ENCODE data around the gene SERPINB2. TPM values are rescaled to one million over a fixed set of nuclear protein-coding genes. Genes with fewer than 3 reads are reported as not detected.

The SERPINB2 gene
- total and polyA plus RNA-seq, 7 experiments from 2014 or later, result 3.6 to 8.5 (median 4.9) TPM; not detected in 3

- ChIA-PET POLR2A (no interaction called here), CTCF (no interaction called here)
- intact Hi-C loops (cut with micrococcal nuclease), result no loop called here
- Mint-ChIP-seq H3K4me3 (no peak within 1 kb of the TSS), H3K36me3 (no peaks in the 10 kb centered on the region), H3K27ac (no peak within 1 kb of the TSS), H3K4me1 (peaks cover 0 to 2% (median 0%) of the 10 kb centered on the region in 7 donors), H3K27me3 (peaks cover 11 to 35% (median 23%) of the 10 kb centered on the region in 5 donors), H3K9me3 (peaks cover 0 to 4% (median 0%) of the 10 kb centered on the region in 11 donors)
- H3K9me3 ChIP-seq (ENCODE audit: control insufficient read depth in 2 of 3, low read length in 3 of 3), result no peaks in the 10 kb centered on the region
- H3K4me3 ChIP-seq (ENCODE audit: low read length), result no peak within 1 kb of the TSS
- H3K27me3 ChIP-seq (ENCODE audit: control insufficient read depth in 2 of 2, insufficient read depth in 2 of 2, low read length in 2 of 2), result no peaks in the 10 kb centered on the region
- DNase-seq, result no peak
- no peaks in the 10 kb centered on the region for H3K36me3 ChIP-seq (ENCODE audit: control insufficient read depth in 2 of 3, insufficient read depth in 3 of 3, low read length in 3 of 3)
- H3K4me1 ChIP-seq (ENCODE audit: control insufficient read depth in 2 of 2, insufficient read depth in 2 of 2, low read length in 2 of 2), result no peaks in the 10 kb centered on the region
- no peak for ATAC-seq
- no peak within 1 kb of the TSS for H3K27ac ChIP-seq (ENCODE audit: low read depth, low read length)
These were observed 20.2 kb downstream of the SERPINB2 start, which contains the start of gene SERPINB10 for GRCh38 chr18:63907664-63908063. Gene SERPINB10, plus strand, starts transcription at chr18:63907958. Its CDS starts 7,553 bp downstream, at chr18:63915511.

GRCh38 chr18:63908858-63909257 is 21.4 kb downstream of the SERPINB2 start:
- H3K4me3 ChIP-seq (ENCODE audit: low read length), result no peak overlapping the region
- no peak for ATAC-seq
- no peaks in the 10 kb centered on the region for H3K27me3 ChIP-seq (ENCODE audit: control insufficient read depth in 2 of 2, insufficient read depth in 2 of 2, low read length in 2 of 2)
- Mint-ChIP-seq H3K9me3 (peaks cover 0 to 4% (median 0%) of the 10 kb centered on the region in 11 donors), H3K4me3 (no peak overlapping the region), H3K27me3 (peaks cover 17 to 40% (median 34%) of the 10 kb centered on the region in 5 donors), H3K4me1 (peaks cover 0 to 2% (median 0%) of the 10 kb centered on the region in 7 donors), H3K36me3 (no peaks in the 10 kb centered on the region), H3K27ac (no peak overlapping the region)
- POLR2A ChIA-PET, result no interaction called here
- H3K4me1 ChIP-seq (ENCODE audit: control insufficient read depth in 2 of 2, insufficient read depth in 2 of 2, low read length in 2 of 2), result no peaks in the 10 kb centered on the region
- CTCF ChIA-PET, result no interaction called here
- no peak overlapping the region for H3K27ac ChIP-seq (ENCODE audit: low read depth, low read length)
- no peak for DNase-seq
- no peaks in the 10 kb centered on the region for H3K36me3 ChIP-seq (ENCODE audit: control insufficient read depth in 2 of 3, insufficient read depth in 3 of 3, low read length in 3 of 3)
- intact Hi-C loops (cut with micrococcal nuclease), result no loop called here
- no peaks in the 10 kb centered on the region for H3K9me3 ChIP-seq (ENCODE audit: control insufficient read depth in 2 of 3, low read length in 3 of 3)

DNA sequence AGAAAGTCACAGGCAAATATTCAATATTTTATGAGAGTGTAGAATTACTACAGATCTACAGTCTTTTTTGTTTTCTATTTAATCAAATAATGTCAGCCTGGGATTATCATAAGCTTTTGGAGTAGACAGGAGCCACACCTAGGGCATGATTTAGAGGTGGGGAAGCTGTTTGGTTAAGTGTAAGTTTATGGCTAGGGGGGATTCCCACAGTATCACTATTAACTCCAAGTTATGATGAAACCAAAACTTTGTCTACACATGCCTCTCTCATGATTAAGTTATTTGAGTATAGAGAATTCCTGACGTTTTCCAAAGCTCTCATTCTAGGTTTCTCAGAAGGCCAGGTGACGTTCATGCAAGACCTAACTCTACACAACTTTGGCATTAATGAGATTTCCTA is 22.4 kb downstream of the SERPINB2 start:
- POLR2A ChIA-PET, result no interaction called here
- Mint-ChIP-seq H3K27ac (no peak overlapping the region), H3K36me3 (no peaks in the 10 kb centered on the region), H3K4me1 (peaks cover 0 to 2% (median 0%) of the 10 kb centered on the region in 7 donors), H3K4me3 (no peak overlapping the region), H3K9me3 (peaks cover 0 to 4% (median 0%) of the 10 kb centered on the region in 11 donors), H3K27me3 (peaks cover 13 to 46% (median 33%) of the 10 kb centered on the region in 5 donors)
- no peaks in the 10 kb centered on the region for H3K36me3 ChIP-seq (ENCODE audit: control insufficient read depth in 2 of 3, insufficient read depth in 3 of 3, low read length in 3 of 3)
- no peaks in the 10 kb centered on the region for H3K9me3 ChIP-seq (ENCODE audit: control insufficient read depth in 2 of 3, low read length in 3 of 3)
- H3K27ac ChIP-seq (ENCODE audit: low read depth, low read length), result no peak overlapping the region
- H3K4me1 ChIP-seq (ENCODE audit: control insufficient read depth in 2 of 2, insufficient read depth in 2 of 2, low read length in 2 of 2), result no peaks in the 10 kb centered on the region
- H3K4me3 ChIP-seq (ENCODE audit: low read length), result no peak overlapping the region
- DNase-seq (no peak), ATAC-seq (no peak)
- peaks cover 0 to 4% of the 10 kb centered on the region in 2 donors for H3K27me3 ChIP-seq (ENCODE audit: control insufficient read depth in 2 of 2, insufficient read depth in 2 of 2, low read length in 2 of 2)
- intact Hi-C loops (cut with micrococcal nuclease), result no loop called here
- CTCF ChIA-PET, result no interaction called here

GRCh38 chr18:63917817-63918216 is 30.3 kb downstream of the SERPINB2 start:
- no peak overlapping the region for H3K4me3 ChIP-seq (ENCODE audit: low read length)
- Mint-ChIP-seq H3K27ac (no peak overlapping the region), H3K4me1 (no peaks in the 10 kb centered on the region), H3K4me3 (no peak overlapping the region), H3K9me3 (no peaks in the 10 kb centered on the region), H3K36me3 (no peaks in the 10 kb centered on the region), H3K27me3 (peaks cover 17 to 53% (median 39%) of the 10 kb centered on the region in 5 donors)
- no peaks in the 10 kb centered on the region for H3K4me1 ChIP-seq (ENCODE audit: control insufficient read depth in 2 of 2, insufficient read depth in 2 of 2, low read length in 2 of 2)
- POLR2A ChIA-PET, result no interaction called here
- H3K27me3 ChIP-seq (ENCODE audit: control insufficient read depth in 2 of 2, insufficient read depth in 2 of 2, low read length in 2 of 2), result peaks cover 0 to 4% of the 10 kb centered on the region in 2 donors
- DNase-seq (no peak), ATAC-seq (no peak)
- H3K36me3 ChIP-seq (ENCODE audit: control insufficient read depth in 2 of 3, insufficient read depth in 3 of 3, low read length in 3 of 3), result no peaks in the 10 kb centered on the region
- CTCF ChIA-PET, result no interaction called here
- no peaks in the 10 kb centered on the region for H3K9me3 ChIP-seq (ENCODE audit: control insufficient read depth in 2 of 3, low read length in 3 of 3)
- intact Hi-C loops (cut with micrococcal nuclease), result no loop called here
- no peak overlapping the region for H3K27ac ChIP-seq (ENCODE audit: low read depth, low read length)

GRCh38 chr18:63922049-63922448 is 34.5 kb downstream of the SERPINB2 start:
- Histone ChIP-seq H3K4me1 (ENCODE audit: control insufficient read depth in 2 of 2, insufficient read depth in 2 of 2, low read length in 2 of 2) (no peaks in the 10 kb centered on the region), H3K36me3 (ENCODE audit: control insufficient read depth in 2 of 3, insufficient read depth in 3 of 3, low read length in 3 of 3) (no peaks in the 10 kb centered on the region), H3K4me3 (ENCODE audit: low read length) (no peak overlapping the region), H3K27ac (ENCODE audit: low read depth, low read length) (no peak overlapping the region), H3K27me3 (ENCODE audit: control insufficient read depth in 2 of 2, insufficient read depth in 2 of 2, low read length in 2 of 2) (no peaks in the 10 kb centered on the region), H3K9me3 (ENCODE audit: control insufficient read depth in 2 of 3, low read length in 3 of 3) (no peaks in the 10 kb centered on the region)
- H3K4me3 Mint-ChIP-seq, result no peak overlapping the region
- H3K27ac Mint-ChIP-seq, result no peak overlapping the region
- H3K27me3 Mint-ChIP-seq, result peaks cover 17 to 64% (median 39%) of the 10 kb centered on the region in 5 donors
- peaks cover 0 to 3% (median 0%) of the 10 kb centered on the region in 11 donors for H3K9me3 Mint-ChIP-seq
- no peak for DNase-seq
- no peak for ATAC-seq
- POLR2A ChIA-PET, result no interaction called here
- H3K36me3 Mint-ChIP-seq, result no peaks in the 10 kb centered on the region
- CTCF ChIA-PET, result no interaction called here
- no peaks in the 10 kb centered on the region for H3K4me1 Mint-ChIP-seq
- intact Hi-C loops (cut with micrococcal nuclease), result no loop called here

DNA sequence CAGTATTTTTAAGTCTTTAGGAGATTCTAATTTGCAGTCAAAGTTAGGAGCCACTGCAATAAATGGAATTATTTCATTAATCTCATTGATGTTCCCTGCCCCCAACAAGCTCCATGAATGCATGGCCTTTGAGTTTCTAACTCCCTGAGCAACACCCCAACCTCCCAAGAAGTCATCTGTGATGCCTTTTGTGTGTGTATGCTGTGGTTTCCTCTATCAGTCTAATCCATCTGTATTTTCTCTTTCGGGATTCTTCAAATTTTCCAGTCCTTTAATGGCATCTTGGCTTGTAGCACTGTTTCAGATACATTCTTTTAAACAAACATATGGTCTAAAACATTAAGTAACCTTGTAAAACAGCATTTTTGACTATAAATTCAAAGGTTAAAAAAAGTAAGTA is 37.0 kb downstream of the SERPINB2 start:
- Mint-ChIP-seq H3K9me3 (peaks cover 0 to 3% (median 0%) of the 10 kb centered on the region in 11 donors), H3K4me3 (no peak overlapping the region), H3K27me3 (peaks cover 15 to 58% (median 32%) of the 10 kb centered on the region in 5 donors), H3K27ac (no peak overlapping the region), H3K36me3 (no peaks in the 10 kb centered on the region), H3K4me1 (no peaks in the 10 kb centered on the region)
- Histone ChIP-seq H3K4me3 (ENCODE audit: low read length) (no peak overlapping the region), H3K4me1 (ENCODE audit: control insufficient read depth in 2 of 2, insufficient read depth in 2 of 2, low read length in 2 of 2) (no peaks in the 10 kb centered on the region), H3K27me3 (ENCODE audit: control insufficient read depth in 2 of 2, insufficient read depth in 2 of 2, low read length in 2 of 2) (peaks cover 0 to 4% of the 10 kb centered on the region in 2 donors), H3K36me3 (ENCODE audit: control insufficient read depth in 2 of 3, insufficient read depth in 3 of 3, low read length in 3 of 3) (no peaks in the 10 kb centered on the region), H3K9me3 (ENCODE audit: control insufficient read depth in 2 of 3, low read length in 3 of 3) (no peaks in the 10 kb centered on the region), H3K27ac (ENCODE audit: low read depth, low read length) (no peak overlapping the region)
- DNase-seq, result no peak
- POLR2A ChIA-PET, result no interaction called here
- intact Hi-C loops (cut with micrococcal nuclease), result no loop called here
- CTCF ChIA-PET, result no interaction called here
- ATAC-seq, result no peak

- peaks cover 0 to 4% of the 10 kb centered on the region in 2 donors for H3K27me3 ChIP-seq (ENCODE audit: control insufficient read depth in 2 of 2, insufficient read depth in 2 of 2, low read length in 2 of 2)
- Mint-ChIP-seq H3K27me3 (peaks cover 7 to 51% (median 29%) of the 10 kb centered on the region in 5 donors), H3K9me3 (peaks cover 0 to 3% (median 0%) of the 10 kb centered on the region in 11 donors), H3K27ac (no peak overlapping the region), H3K4me1 (no peaks in the 10 kb centered on the region), H3K36me3 (no peaks in the 10 kb centered on the region), H3K4me3 (no peak overlapping the region)
- ChIA-PET POLR2A (no interaction called here), CTCF (no interaction called here)
- H3K9me3 ChIP-seq (ENCODE audit: control insufficient read depth in 2 of 3, low read length in 3 of 3), result no peaks in the 10 kb centered on the region
- intact Hi-C loops (cut with micrococcal nuclease), result no loop called here
- H3K27ac ChIP-seq (ENCODE audit: low read depth, low read length), result no peak overlapping the region
- no peak overlapping the region for H3K4me3 ChIP-seq (ENCODE audit: low read length)
- no peak for ATAC-seq
- DNase-seq, result no peak
- no peaks in the 10 kb centered on the region for H3K4me1 ChIP-seq (ENCODE audit: control insufficient read depth in 2 of 2, insufficient read depth in 2 of 2, low read length in 2 of 2)
- no peaks in the 10 kb centered on the region for H3K36me3 ChIP-seq (ENCODE audit: control insufficient read depth in 2 of 3, insufficient read depth in 3 of 3, low read length in 3 of 3)
These were observed 40.8 kb downstream of the SERPINB2 start for GRCh38 chr18:63928331-63928730.

Measured in naive thymus-derived CD4-positive, alpha-beta T cell (primary cell).